HepG2 (cell line): ENCODE measurements around the gene C14orf180.

Source experiments
- CHD2 ChIP-seq: IDR thresholded peaks from 2 replicates; pipeline ENCODE4 v1.6.1; 2011; ENCODE audit warnings: low read depth, low read length, improper control_type of control experiment
- EZH2 ChIP-seq: conservative IDR thresholded peaks from 2 replicates; pipeline ENCODE4 v1.6.1; 2012; ENCODE audit warnings: mild to moderate bottlenecking, low read depth, low read length, moderate library complexity
- KAT7 ChIP-seq: IDR thresholded peaks from 2 replicates; pipeline ENCODE4 v1.6.1; 2018; ENCODE audit warnings: borderline replicate concordance, missing compliant biosample characterization
- NFIC ChIP-seq: IDR thresholded peaks from 2 replicates; pipeline ENCODE4 v1.6.1; 2012; ENCODE audit warnings: mild to moderate bottlenecking, low read length, inconsistent platforms
- POLR2A ChIP-seq, 2 experiments: IDR thresholded peaks; 2 replicates each; pipeline ENCODE4 v1.6.1; 2011; ENCODE audit warnings: low read depth in 2 of 2, low read length in 2 of 2, mild to moderate bottlenecking in 1 of 2, moderate library complexity in 1 of 2; ENCODE audit not compliant: insufficient read depth in 1 of 2
- RXRA ChIP-seq: sonication (generic); formaldehyde crosslinking; IDR thresholded peaks from 2 replicates; pipeline ENCODE4 v1.5.1; 2020; ENCODE audit warnings: missing genetic modification reagents
- TOPORS ChIP-seq: sonication (generic); formaldehyde crosslinking; IDR thresholded peaks from 2 replicates; pipeline ENCODE4 v1.8.0; 2023; ENCODE audit warnings: mild to moderate bottlenecking, missing genetic modification reagents
- ZNF207 ChIP-seq: fragments of 450-650 bp; IDR thresholded peaks from 2 replicates; pipeline ENCODE4 v1.6.1; 2016; ENCODE audit warnings: antibody characterized with exemption, borderline replicate concordance
- ZNF3 ChIP-seq: IDR thresholded peaks from 2 replicates; pipeline ENCODE4 v1.7.0; 2017; ENCODE audit warnings: inconsistent platforms
- ZNF841 ChIP-seq: sonication (generic); formaldehyde crosslinking; IDR thresholded peaks from 2 replicates; pipeline ENCODE4 v1.8.1; 2023; ENCODE audit warnings: missing genetic modification reagents, borderline replicate concordance
- TF ChIP-seq, protein P1 (sequence below): sonication (generic); formaldehyde crosslinking; IDR thresholded peaks from 2 replicates; pipeline ENCODE4 v1.5.0; 2020; ENCODE audit warnings: missing genetic modification reagents
- TF ChIP-seq, protein P2 (sequence below): sonication (generic); formaldehyde crosslinking; IDR thresholded peaks from 2 replicates; pipeline ENCODE4 v1.8.0; 2022; ENCODE audit warnings: missing genetic modification reagents, mild to moderate bottlenecking, borderline replicate concordance
- TF ChIP-seq, protein P3 (sequence below): sonication (generic); formaldehyde crosslinking; IDR thresholded peaks from 2 replicates; pipeline ENCODE4 v1.8.1; 2023; ENCODE audit warnings: missing genetic modification reagents, inconsistent platforms, borderline replicate concordance
- TF ChIP-seq, protein P4 (sequence below): sonication (generic); formaldehyde crosslinking; IDR thresholded peaks from 2 replicates; pipeline ENCODE4 v1.4.0; 2020; ENCODE audit warnings: mild to moderate bottlenecking, missing genetic modification reagents

DNA sequence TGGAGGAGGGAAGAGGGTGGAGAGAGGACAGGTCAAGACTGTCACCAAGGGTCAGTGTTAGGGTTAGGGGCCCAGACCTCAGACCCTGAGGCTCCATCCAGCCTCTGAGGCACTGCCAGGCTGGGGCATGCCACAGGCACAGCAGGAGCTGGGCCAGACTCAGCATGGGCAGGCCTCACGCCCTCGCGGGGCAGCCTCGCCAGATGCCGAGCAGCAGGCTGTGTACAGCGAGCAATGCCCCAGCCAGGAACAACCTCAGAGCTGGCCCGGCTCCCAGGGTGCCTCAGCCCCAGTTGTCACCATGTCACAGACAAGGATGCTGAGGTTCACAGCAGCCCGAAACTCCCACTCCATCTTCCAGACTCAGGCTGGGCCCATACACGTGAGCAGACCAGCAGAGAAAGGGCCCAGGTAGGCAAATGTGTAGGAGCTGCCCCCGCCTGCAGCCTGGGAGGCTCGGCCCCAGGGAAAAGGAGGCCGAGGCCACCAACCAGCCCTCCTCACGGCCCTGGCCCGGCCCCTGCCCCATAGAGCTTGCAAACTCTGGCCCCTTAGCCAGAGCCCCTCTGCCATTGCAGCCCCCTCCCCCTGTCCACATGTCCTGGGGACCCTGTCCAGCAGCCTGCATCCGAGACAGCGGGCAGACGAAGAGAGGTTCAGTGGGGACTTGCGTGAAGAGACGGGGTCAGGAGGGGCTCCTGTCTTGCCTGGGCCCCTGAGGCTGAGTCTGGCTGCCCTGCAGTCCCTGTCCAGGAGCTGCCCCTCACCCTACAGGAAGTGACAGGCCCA, 7.5 kb downstream of the C14orf180 start:
- TF ChIP-seq, protein P1, sequence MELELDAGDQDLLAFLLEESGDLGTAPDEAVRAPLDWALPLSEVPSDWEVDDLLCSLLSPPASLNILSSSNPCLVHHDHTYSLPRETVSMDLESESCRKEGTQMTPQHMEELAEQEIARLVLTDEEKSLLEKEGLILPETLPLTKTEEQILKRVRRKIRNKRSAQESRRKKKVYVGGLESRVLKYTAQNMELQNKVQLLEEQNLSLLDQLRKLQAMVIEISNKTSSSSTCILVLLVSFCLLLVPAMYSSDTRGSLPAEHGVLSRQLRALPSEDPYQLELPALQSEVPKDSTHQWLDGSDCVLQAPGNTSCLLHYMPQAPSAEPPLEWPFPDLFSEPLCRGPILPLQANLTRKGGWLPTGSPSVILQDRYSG (CRISPR knock-in tag), result no peak
- TF ChIP-seq NFIC, result no peak
- no peak for TF ChIP-seq TOPORS (CRISPR knock-in tag)
- no peak for TF ChIP-seq ZNF207
- TF ChIP-seq EZH2, result no peak
- TF ChIP-seq KAT7 (CRISPR knock-in tag), result no peak
- no peak for TF ChIP-seq ZNF841 (CRISPR knock-in tag)
- TF ChIP-seq POLR2A (IDR thresholded peaks at IDR 0.05; ENCODE audit: insufficient read depth in 1 of 2, low read depth in 2 of 2, low read length in 2 of 2), result no peak
- TF ChIP-seq, protein P2, sequence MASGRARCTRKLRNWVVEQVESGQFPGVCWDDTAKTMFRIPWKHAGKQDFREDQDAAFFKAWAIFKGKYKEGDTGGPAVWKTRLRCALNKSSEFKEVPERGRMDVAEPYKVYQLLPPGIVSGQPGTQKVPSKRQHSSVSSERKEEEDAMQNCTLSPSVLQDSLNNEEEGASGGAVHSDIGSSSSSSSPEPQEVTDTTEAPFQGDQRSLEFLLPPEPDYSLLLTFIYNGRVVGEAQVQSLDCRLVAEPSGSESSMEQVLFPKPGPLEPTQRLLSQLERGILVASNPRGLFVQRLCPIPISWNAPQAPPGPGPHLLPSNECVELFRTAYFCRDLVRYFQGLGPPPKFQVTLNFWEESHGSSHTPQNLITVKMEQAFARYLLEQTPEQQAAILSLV (CRISPR knock-in tag), result no peak
- no peak for TF ChIP-seq CHD2
- TF ChIP-seq ZNF3, result no peak
- TF ChIP-seq, protein P3, sequence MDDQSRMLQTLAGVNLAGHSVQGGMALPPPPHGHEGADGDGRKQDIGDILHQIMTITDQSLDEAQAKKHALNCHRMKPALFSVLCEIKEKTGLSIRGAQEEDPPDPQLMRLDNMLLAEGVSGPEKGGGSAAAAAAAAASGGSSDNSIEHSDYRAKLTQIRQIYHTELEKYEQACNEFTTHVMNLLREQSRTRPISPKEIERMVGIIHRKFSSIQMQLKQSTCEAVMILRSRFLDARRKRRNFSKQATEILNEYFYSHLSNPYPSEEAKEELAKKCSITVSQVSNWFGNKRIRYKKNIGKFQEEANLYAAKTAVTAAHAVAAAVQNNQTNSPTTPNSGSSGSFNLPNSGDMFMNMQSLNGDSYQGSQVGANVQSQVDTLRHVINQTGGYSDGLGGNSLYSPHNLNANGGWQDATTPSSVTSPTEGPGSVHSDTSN (CRISPR knock-in tag), result no peak
- TF ChIP-seq, protein P4, sequence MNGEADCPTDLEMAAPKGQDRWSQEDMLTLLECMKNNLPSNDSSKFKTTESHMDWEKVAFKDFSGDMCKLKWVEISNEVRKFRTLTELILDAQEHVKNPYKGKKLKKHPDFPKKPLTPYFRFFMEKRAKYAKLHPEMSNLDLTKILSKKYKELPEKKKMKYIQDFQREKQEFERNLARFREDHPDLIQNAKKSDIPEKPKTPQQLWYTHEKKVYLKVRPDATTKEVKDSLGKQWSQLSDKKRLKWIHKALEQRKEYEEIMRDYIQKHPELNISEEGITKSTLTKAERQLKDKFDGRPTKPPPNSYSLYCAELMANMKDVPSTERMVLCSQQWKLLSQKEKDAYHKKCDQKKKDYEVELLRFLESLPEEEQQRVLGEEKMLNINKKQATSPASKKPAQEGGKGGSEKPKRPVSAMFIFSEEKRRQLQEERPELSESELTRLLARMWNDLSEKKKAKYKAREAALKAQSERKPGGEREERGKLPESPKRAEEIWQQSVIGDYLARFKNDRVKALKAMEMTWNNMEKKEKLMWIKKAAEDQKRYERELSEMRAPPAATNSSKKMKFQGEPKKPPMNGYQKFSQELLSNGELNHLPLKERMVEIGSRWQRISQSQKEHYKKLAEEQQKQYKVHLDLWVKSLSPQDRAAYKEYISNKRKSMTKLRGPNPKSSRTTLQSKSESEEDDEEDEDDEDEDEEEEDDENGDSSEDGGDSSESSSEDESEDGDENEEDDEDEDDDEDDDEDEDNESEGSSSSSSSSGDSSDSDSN, result no peak
- TF ChIP-seq RXRA, result no peak
